H1 (cell line): Measurements from ENCODE around the gene C1orf210. TPM values are rescaled to one million over a fixed set of nuclear protein-coding genes. Genes with fewer than 3 reads are reported as not detected.

Source experiments
- CTCF ChIA-PET: fragments of 300-600 bp; sonication (Branson Sonifier 250); formaldehyde crosslinking; loops from one replicate; lab custom pipeline; 2021; ENCODE audit not compliant: partially characterized antibody; lab: Charles Lee
- POLR2A ChIA-PET: fragments of 300-600 bp; sonication (Branson Sonifier 250); formaldehyde crosslinking; loops from one replicate; lab custom pipeline; 2021; ENCODE audit warnings: inconsistent platforms; ENCODE audit not compliant: partially characterized antibody; lab: Charles Lee
- DNase-seq, 2 experiments: peaks; one replicate each; pipeline versions ENCODE4 v3.0.0 to v3.0.0-alpha.2; 2010 to 2022; ENCODE audit warnings: low spot score in 2 of 2, low read depth in 1 of 2, mixed read lengths in 1 of 2
- FAIRE-seq: peaks from 2 replicates; lab custom pipeline; 2011; peaks lifted over from hg19 to GRCh38; lab: Jason Lieb, UNC
- H2AFZ ChIP-seq: 2 replicates; pipeline ENCODE4 v1.8.1; 2012; ENCODE audit warnings: low read length, inconsistent platforms
- H2AK5ac ChIP-seq: 2 replicates; pipeline ENCODE4 v1.6.1; 2013; ENCODE audit warnings: low read depth, low read length
- H2BK120ac ChIP-seq: replicated peaks from 2 replicates; pipeline ENCODE3; 2013; ENCODE audit warnings: low read depth, low read length, inconsistent platforms
- H2BK12ac ChIP-seq: 2 replicates; pipeline ENCODE4 v1.6.1; 2013; ENCODE audit warnings: low read depth, low read length
- H2BK15ac ChIP-seq: 2 replicates; pipeline ENCODE4 v1.6.1; 2013; ENCODE audit warnings: low read length
- H2BK20ac ChIP-seq: 2 replicates; pipeline ENCODE4 v1.6.1; 2013; ENCODE audit warnings: low read length
- H2BK5ac ChIP-seq: 2 replicates; pipeline ENCODE4 v1.6.1; 2013; ENCODE audit warnings: low read depth, low read length
- H3K14ac ChIP-seq: 2 replicates; pipeline ENCODE4 v1.6.1; 2013; ENCODE audit warnings: inconsistent platforms; ENCODE audit not compliant: insufficient read length
- H3K18ac ChIP-seq: 2 replicates; pipeline ENCODE4 v1.6.1; 2013; ENCODE audit warnings: low read length; ENCODE audit errors: extremely low read depth
- H3K23ac ChIP-seq: 2 replicates; pipeline ENCODE4 v1.6.1; 2013; ENCODE audit warnings: inconsistent platforms; ENCODE audit not compliant: insufficient read length
- H3K23me2 ChIP-seq: 2 replicates; pipeline ENCODE4 v1.6.1; 2013; ENCODE audit warnings: low read depth, low read length
- H3K27ac ChIP-seq: 2 replicates; pipeline ENCODE4 v1.6.1; 2011; ENCODE audit warnings: low read depth, low read length, inconsistent platforms
- H3K27me3 ChIP-seq, 4 experiments: replicated peaks in 1 of 4; 1 replicate in 1 of 4; 2 replicates in 3 of 4; pipeline versions ENCODE4 v1.6.1 to v1.8.1; 2011 to 2013; ENCODE audit warnings: low read length in 3 of 4, mild to moderate bottlenecking in 3 of 4, inconsistent platforms in 2 of 4, mixed read lengths in 2 of 4, moderate library complexity in 1 of 4; ENCODE audit not compliant: control insufficient read depth in 3 of 4, insufficient read depth in 3 of 4; ENCODE audit errors: extremely low read depth in 1 of 4
- H3K36me3 ChIP-seq, 4 experiments: 2 replicates each; pipeline versions ENCODE4 v1.6.1 to v1.8.1; 2011 to 2013; ENCODE audit warnings: mild to moderate bottlenecking in 4 of 4, low read length in 3 of 4, moderate library complexity in 2 of 4, control low read depth in 1 of 4, inconsistent platforms in 1 of 4; ENCODE audit not compliant: insufficient read depth in 4 of 4, control insufficient read depth in 2 of 4
- H3K4ac ChIP-seq: replicated peaks from 2 replicates; pipeline ENCODE3; 2013; ENCODE audit warnings: low read length, low read depth, mixed read lengths, inconsistent platforms; ENCODE audit not compliant: insufficient read length
- H3K4me1 ChIP-seq, 4 experiments: replicated peaks in 1 of 4; 1 replicate in 1 of 4; 2 replicates in 3 of 4; pipeline versions ENCODE4 v1.6.1 to v1.8.1; 2011 to 2013; ENCODE audit warnings: low read length in 3 of 4, inconsistent platforms in 2 of 4, mixed read lengths in 1 of 4; ENCODE audit not compliant: insufficient read depth in 4 of 4, control insufficient read depth in 3 of 4
- H3K4me2 ChIP-seq, 2 experiments: 2 replicates each; pipeline versions ENCODE4 v1.6.1 to v1.8.1; 2011 to 2013; ENCODE audit warnings: low read depth in 2 of 2, low read length in 2 of 2, control low read depth in 1 of 2, inconsistent platforms in 1 of 2, mild to moderate bottlenecking in 1 of 2; ENCODE audit not compliant: insufficient read depth in 1 of 2
- H3K4me3 ChIP-seq, 4 experiments: fragments of 200-600, 300-600 bp in 1 of 4; sonication (generic), shearing (Covaris generic), sonication (Bioruptor Twin) in 1 of 4; 2 replicates each; pipeline versions ENCODE4 v1.5.1 to v1.8.1; 2011 to 2016; ENCODE audit warnings: low read length in 4 of 4, low read depth in 3 of 4, control low read depth in 2 of 4, inconsistent platforms in 2 of 4, mild to moderate bottlenecking in 2 of 4, mixed read lengths in 1 of 4, moderate library complexity in 1 of 4; ENCODE audit not compliant: insufficient read depth in 2 of 4; ENCODE audit errors: extremely low read depth in 1 of 4
- H3K56ac ChIP-seq: replicated peaks from 2 replicates; pipeline ENCODE3; 2013; ENCODE audit warnings: low read depth, mild to moderate bottlenecking, mixed read lengths, low read length, inconsistent platforms; ENCODE audit not compliant: insufficient read length
- H3K79me1 ChIP-seq: 2 replicates; pipeline ENCODE4 v1.6.1; 2013; ENCODE audit warnings: low read depth, low read length, control low read depth
- H3K79me2 ChIP-seq, 2 experiments: 2 replicates each; pipeline versions ENCODE4 v1.6.1 to v1.8.1; 2012 to 2013; ENCODE audit warnings: low read length in 2 of 2, mild to moderate bottlenecking in 2 of 2, inconsistent platforms in 1 of 2; ENCODE audit not compliant: insufficient read depth in 2 of 2, control insufficient read depth in 1 of 2
- H3K9ac ChIP-seq, 4 experiments: replicated peaks in 1 of 4; 1 replicate in 1 of 4; 2 replicates in 3 of 4; pipeline versions ENCODE4 v1.6.1 to v1.8.1; 2011 to 2013; ENCODE audit warnings: low read depth in 3 of 4, low read length in 3 of 4, control low read depth in 2 of 4, mild to moderate bottlenecking in 2 of 4, moderate library complexity in 2 of 4, inconsistent platforms in 1 of 4; ENCODE audit errors: extremely low read depth in 1 of 4
- H3K9me3 ChIP-seq, 2 experiments: 2 replicates each; pipeline versions ENCODE4 v1.6.1 to v1.8.1; 2012 to 2013; ENCODE audit warnings: mild to moderate bottlenecking in 2 of 2, moderate library complexity in 2 of 2, control low read depth in 1 of 2, inconsistent platforms in 1 of 2, low read depth in 1 of 2, low read length in 1 of 2, mixed read lengths in 1 of 2; ENCODE audit not compliant: insufficient read depth in 2 of 2
- H4K20me1 ChIP-seq, 2 experiments: replicated peaks in 1 of 2; 2 replicates each; pipeline versions ENCODE3 to v1.8.1; 2011 to 2013; ENCODE audit warnings: inconsistent platforms in 2 of 2, low read length in 2 of 2, mild to moderate bottlenecking in 1 of 2; ENCODE audit not compliant: insufficient read depth in 2 of 2, control insufficient read depth in 1 of 2
- H4K5ac ChIP-seq: 2 replicates; pipeline ENCODE4 v1.6.1; 2013; ENCODE audit warnings: low read length, low read depth, mixed read lengths, inconsistent platforms; ENCODE audit not compliant: insufficient read length
- H4K8ac ChIP-seq: 2 replicates; pipeline ENCODE4 v1.8.0; 2013; ENCODE audit warnings: mild to moderate bottlenecking, moderate library complexity, low read length, inconsistent platforms; ENCODE audit not compliant: insufficient read depth; ENCODE audit errors: extremely low read depth
- H4K91ac ChIP-seq: replicated peaks from 2 replicates; pipeline ENCODE3; 2013; ENCODE audit warnings: low read length, mixed read lengths, inconsistent platforms; ENCODE audit not compliant: insufficient read length
- CHD1 ChIP-seq: IDR thresholded peaks from 2 replicates; pipeline ENCODE4 v1.6.1; 2012; ENCODE audit warnings: low read depth, low read length, improper control_type of control experiment
- HDAC6 ChIP-seq: IDR thresholded peaks from one replicate; pipeline ENCODE4 v1.7.1; 2012; ENCODE audit warnings: low read depth, mild to moderate bottlenecking, inconsistent platforms, low read length, moderate library complexity
- MAFK ChIP-seq: IDR thresholded peaks from 2 replicates; pipeline ENCODE4 v1.6.1; 2012; ENCODE audit warnings: low read depth, mild to moderate bottlenecking, improper control_type of control experiment, low read length
- RNF2 ChIP-seq: fragments of 200-900, 300-1000 bp; sonication (generic); IDR thresholded peaks from 2 replicates; pipeline ENCODE4 v1.7.1; 2016; ENCODE audit warnings: borderline replicate concordance, low read depth, mild to moderate bottlenecking, antibody characterized with exemption, low read length; ENCODE audit not compliant: poor library complexity, severe bottlenecking; ENCODE audit errors: missing control alignments
- WGBS, 2 experiments: shearing (Covaris generic) in 1 of 2; methylation state at CpG; one replicate each; pipeline versions ENCODE4 v1.1.6 to v1.1.7; 2013 to 2015; ENCODE audit warnings: low lambda C conversion rate in 2 of 2, mixed read lengths in 2 of 2, inconsistent platforms in 1 of 2, low coverage in 1 of 2, missing lambda C conversion rate in 1 of 2; ENCODE audit not compliant: insufficient replicate concordance in 2 of 2, insufficient coverage in 1 of 2, insufficient read length in 1 of 2; ENCODE audit errors: extremely low coverage in 1 of 2, missing lambda C conversion rate in 1 of 2; 5-methylcytosine and 5-hydroxymethylcytosine counted together
- polyA plus RNA-seq, 7 experiments: library from polyadenylated mRNA; depleted of rRNA in 3 of 7; stranded (reverse) in 5 of 7; unstranded in 2 of 7; fragments of >200 nt in 5 of 7; fragments of 200-250 nt in 2 of 7; gene quantifications; 1 replicate in 5 of 7; 2 replicates in 1 of 7; 4 replicates in 1 of 7; pipeline versions ENCODE4 v1.2.1 to v1.2.3, GENCODE V29; 2011 to 2013; ENCODE audit warnings: missing spikeins in 2 of 7, mixed read lengths in 2 of 7
- total RNA-seq: library from RNA; stranded (reverse); fragmentation: NEBNext Ultra II Directional; extraction: Animal tissue kit (Norgen Biotek cat#: 25700); gene quantifications from 2 replicates; pipeline ENCODE4 v1.2.1, GENCODE V29; 2021

C1orf210 gene
- total and polyA plus RNA-seq, 2 of the 8 experiments (the other 6 are each of a cell fraction or from before 2014, with no cell fraction given) = 12.0 to 27.9 TPM

- no peak overlapping the region for H3K23ac ChIP-seq
- no peak overlapping the region for H2BK15ac ChIP-seq
- no peak overlapping the region for H2AK5ac ChIP-seq
- 83% methylated on average over 4 of the region's 4 CpGs; no CpG with 5 or more reads in 1 of the 2 experiments for WGBS, 2 experiments
- FAIRE-seq (no peak), DNase-seq (no peak)
- TF ChIP-seq CHD1 (no peak), HDAC6 (no peak), RNF2 (no peak), MAFK (no peak)
- H2BK5ac ChIP-seq = no peak overlapping the region
- peaks cover 0 to 9% (median 1%) of the 10 kb centered on the region in 4 experiments; a peak in 3 of 7 replicates for H3K4me1 ChIP-seq
- H4K8ac ChIP-seq = no peak overlapping the region
- H2BK120ac ChIP-seq = no peak overlapping the region
- H3K36me3 ChIP-seq = no peaks in the 10 kb centered on the region
- no peak overlapping the region for H3K4me2 ChIP-seq
- no peaks in the 10 kb centered on the region for H4K20me1 ChIP-seq
- no peaks in the 10 kb centered on the region for H3K27me3 ChIP-seq
- H3K14ac ChIP-seq = no peak overlapping the region
- H3K56ac ChIP-seq = no peak overlapping the region
- no peak overlapping the region for H2BK20ac ChIP-seq
- no peaks in the 10 kb centered on the region for H3K79me2 ChIP-seq
- H3K27ac ChIP-seq = no peak overlapping the region
- 0 out of 2 replicates have a peak, but pooled peaks cover 2% of the 10 kb centered on the region for H3K23me2 ChIP-seq
- no peak overlapping the region for H3K18ac ChIP-seq
- ChIA-PET POLR2A (no interaction called here), CTCF (interaction anchor here (1.0 kb wide), 1 partner anchor 255 kb away, joined by 3 read pairs; no protein-coding TSS in a partner anchor)
- H3K79me1 ChIP-seq = no peaks in the 10 kb centered on the region
- H4K5ac ChIP-seq = no peak overlapping the region
- no peak overlapping the region for H3K4ac ChIP-seq
- no peak overlapping the region for H3K9ac ChIP-seq
- H3K9me3 ChIP-seq = peaks cover 18 to 25% of the 10 kb centered on the region in 2 experiments
- no peak overlapping the region for H4K91ac ChIP-seq
- no peak overlapping the region for H2AFZ ChIP-seq
- H2BK12ac ChIP-seq = no peak overlapping the region
- no peak overlapping the region for H3K4me3 ChIP-seq
These were observed 19.9 kb downstream of the C1orf210 start for GRCh38 chr1:43265431-43265830.
